ENCODE results near the gene SSR3.
"Not testable (repeated sequence)": the region's sequence is repeated elsewhere in the genome, so short reads cannot be mapped to it uniquely, and the experiment has no call there.

The SSR3 gene

DNA sequence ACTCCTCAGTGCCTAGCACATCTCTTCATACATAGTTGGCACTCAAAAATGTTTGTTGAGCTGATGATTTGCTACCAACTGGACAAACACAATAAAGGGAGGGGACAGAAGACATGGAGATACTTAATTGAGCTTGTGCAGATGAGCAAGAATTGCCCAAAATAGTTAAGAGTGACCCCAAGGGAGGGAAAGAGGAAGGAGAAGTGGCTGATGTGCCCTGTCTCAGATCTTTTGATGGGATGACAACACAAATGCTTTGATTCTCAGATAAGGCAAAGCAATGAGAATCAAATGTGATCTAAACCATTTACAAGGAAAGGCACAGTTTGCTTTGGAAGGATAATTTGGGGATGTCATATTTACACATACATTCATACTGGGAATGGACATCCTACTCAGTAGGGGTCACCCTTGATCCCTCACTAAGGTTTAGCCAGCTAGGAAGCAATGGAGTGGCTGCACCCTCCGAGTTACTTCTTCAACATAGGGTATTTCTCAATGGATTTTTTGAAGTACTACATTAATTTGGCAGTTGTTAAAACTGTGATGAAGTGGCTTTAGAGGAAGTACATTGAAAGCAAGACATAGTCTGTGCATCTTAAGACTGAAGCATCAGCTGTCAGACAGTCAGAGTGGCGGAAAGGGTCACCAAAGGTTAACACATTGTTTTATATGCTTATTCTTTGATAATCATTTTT is 21.9 kb upstream of the SSR3 start:
- no peak overlapping the region for H3K4me3 ChIP-seq (ENCODE audit: low read depth, low read length)

GRCh38 chr3:156576051-156576450 is 21.1 kb upstream of the SSR3 start:
- H3K4me3 ChIP-seq (ENCODE audit: low read depth, low read length): no peak overlapping the region

GRCh38 chr3:156575641-156576040 is 20.7 kb upstream of the SSR3 start:
- H3K4me3 ChIP-seq (ENCODE audit: low read depth, low read length): no peak overlapping the region

- H3K4me3 ChIP-seq (ENCODE audit: low read depth, low read length): not testable (repeated sequence)
Measured at GRCh38 chr3:156569881-156570280, 15.0 kb upstream of the SSR3 start.

DNA sequence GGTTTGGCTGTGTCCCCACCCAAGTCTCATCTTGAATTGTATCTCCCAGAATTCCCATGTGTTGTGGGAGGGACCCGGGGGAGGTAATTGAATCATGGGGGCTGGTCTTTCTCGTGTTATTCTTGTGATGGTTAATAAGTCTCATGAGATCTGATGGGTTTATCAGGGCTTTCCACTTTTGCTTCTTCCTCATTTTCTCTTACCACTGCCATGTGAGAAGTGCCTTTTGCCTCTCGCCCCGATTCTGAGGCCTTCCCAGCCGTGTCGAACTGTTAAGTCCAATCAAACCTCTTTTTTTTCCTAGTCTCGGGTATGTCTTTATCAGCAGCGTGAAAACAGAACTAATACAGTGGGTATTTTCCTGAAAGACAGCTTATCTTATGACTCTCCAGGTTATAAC is 14.1 kb upstream of the SSR3 start:
- H3K4me3 ChIP-seq (ENCODE audit: low read depth, low read length): not testable (repeated sequence)

- H3K4me3 ChIP-seq (ENCODE audit: low read depth, low read length): no peak overlapping the region
Measured at GRCh38 chr3:156563900-156564682, 9.2 kb upstream of the SSR3 start.

- not testable (repeated sequence) for H3K4me3 ChIP-seq (ENCODE audit: low read depth, low read length)
Measured at GRCh38 chr3:156562486-156562885, 7.6 kb upstream of the SSR3 start.

GRCh38 chr3:156561533-156561932 is 6.6 kb upstream of the SSR3 start:
- no peak overlapping the region for H3K4me3 ChIP-seq (ENCODE audit: low read depth, low read length)

GRCh38 chr3:156559321-156559720 is 4.4 kb upstream of the SSR3 start:
- H3K4me3 ChIP-seq (ENCODE audit: low read depth, low read length): no peak overlapping the region

GRCh38 chr3:156558389-156558788 is 3.5 kb upstream of the SSR3 start:
- no peak overlapping the region for H3K4me3 ChIP-seq (ENCODE audit: low read depth, low read length)

DNA sequence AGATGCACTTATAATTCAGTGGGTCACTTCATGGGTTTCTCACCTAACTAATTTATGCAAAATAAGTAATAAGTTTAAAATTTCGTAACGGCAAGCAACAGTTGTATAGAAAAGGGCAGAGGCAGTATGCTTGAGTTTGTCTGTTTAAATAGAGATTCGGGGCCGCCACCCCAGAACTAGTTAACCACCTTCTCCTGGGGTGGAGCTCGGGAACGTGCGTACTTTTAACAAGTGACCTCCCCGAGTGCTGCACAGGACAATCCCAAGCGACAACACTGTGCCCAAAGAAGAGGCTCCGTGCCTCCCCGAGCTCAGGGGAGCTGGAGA is 439 bp downstream of the SSR3 start:
- H3K4me3 ChIP-seq (ENCODE audit: low read depth, low read length): peak overlapping the region; percentile 95

DNA sequence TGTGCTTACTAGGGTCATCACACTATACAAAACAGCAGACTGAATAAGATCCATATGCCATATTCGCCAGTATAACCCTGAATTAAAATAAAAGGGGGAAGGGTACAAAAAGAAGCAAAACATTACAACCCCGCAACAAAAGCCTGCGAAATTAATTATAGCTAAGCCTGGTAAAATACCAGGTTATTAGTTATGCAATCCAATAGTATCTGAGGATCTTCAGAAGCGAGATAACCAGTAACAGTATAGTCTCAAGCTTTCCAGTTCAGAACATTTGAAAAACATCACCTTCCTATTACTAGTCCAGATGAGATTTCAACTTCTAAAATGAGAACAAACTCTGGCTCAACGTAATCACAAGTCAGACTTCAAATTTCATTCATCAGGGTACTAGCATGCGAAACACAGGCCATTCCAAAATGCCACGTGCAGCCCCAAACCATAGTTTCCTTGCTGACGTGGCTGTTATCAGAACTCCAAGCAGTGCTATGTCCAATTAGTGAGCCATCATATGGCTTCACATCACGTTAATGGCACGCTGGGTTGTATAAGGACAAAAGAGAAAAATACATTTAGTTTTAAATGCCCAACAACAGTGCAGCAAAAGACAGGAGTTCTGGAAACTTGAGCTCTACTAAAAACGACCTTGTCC is 1.1 kb downstream of the SSR3 start:
- H3K4me3 ChIP-seq (ENCODE audit: low read depth, low read length): peak overlapping the region; percentile 95

DNA sequence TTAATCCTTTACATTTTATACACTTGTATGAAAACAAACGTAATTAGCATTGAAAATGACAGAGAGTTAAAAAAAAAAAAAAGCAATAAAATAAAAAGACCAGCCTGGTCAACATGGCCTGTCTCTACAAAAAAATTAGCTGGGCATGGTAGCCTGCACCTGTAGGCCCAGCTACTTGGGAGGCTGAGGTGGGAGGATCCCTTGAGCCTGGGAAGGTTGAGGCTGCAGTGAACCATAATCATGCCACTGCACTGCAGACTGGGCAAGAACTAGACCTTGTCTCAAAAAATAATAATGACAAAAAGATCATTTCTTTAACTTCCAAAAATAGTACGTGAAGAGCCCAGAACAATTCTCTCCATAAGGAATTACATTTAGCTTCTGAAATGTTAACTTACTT is 1.9 kb downstream of the SSR3 start:
- H3K4me3 ChIP-seq (ENCODE audit: low read depth, low read length): no peak overlapping the region

GRCh38 chr3:156551746-156552145 is 3.2 kb downstream of the SSR3 start:
- H3K4me3 ChIP-seq (ENCODE audit: low read depth, low read length): no peak overlapping the region

DNA sequence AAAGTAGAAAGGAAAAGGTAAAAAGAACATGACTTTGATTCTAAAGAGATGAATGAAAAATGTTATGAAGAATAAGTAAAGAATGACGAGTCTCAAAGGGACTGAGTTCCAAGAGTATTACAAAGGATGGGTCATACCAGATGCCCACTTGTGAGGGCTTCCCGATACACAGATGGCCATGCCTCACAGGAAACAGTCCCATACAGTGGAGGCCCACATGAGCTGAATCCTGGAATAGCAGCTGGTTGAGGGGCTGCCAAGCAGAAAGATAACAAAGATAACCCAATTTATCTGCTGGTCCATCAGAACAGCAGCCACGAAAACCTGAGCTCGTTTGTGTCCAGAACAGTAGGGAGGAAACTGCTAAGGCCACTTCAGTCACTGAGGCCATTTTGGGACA is 3.7 kb downstream of the SSR3 start:
- H3K4me3 ChIP-seq (ENCODE audit: low read depth, low read length): no peak overlapping the region

GRCh38 chr3:156548902-156549301 is 6.0 kb downstream of the SSR3 start:
- H3K4me3 ChIP-seq (ENCODE audit: low read depth, low read length): no peak overlapping the region

DNA sequence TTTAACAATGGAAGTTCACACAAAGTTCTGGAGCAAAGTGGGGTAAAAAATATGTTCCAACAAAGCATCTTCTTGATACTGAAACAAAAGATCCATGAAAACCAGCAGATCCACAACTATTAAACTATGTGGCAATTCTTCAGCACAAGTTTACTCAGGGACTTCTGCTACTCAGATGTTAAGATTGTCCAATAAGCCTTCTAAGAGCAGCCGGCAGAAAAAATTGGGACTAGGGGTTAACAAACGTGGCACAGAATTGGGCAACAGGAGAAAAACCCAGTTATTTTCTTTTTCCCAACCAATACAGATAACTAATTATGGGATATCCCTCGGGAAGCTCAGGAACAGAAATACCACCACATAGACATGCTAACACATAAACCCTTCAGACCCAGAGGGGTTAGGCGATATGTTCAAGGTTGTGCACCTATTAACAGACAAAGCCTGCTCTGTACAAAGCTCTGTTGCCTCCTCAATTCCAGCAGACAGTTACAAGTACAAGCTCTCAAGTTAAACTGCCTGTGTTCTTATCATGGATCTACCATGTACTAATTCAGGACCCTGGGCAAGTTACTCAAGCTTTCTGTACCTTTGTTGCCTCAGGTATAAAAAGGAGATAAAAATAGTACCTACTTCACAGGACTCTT is 6.8 kb downstream of the SSR3 start:
- no peak overlapping the region for H3K4me3 ChIP-seq (ENCODE audit: low read depth, low read length)

DNA sequence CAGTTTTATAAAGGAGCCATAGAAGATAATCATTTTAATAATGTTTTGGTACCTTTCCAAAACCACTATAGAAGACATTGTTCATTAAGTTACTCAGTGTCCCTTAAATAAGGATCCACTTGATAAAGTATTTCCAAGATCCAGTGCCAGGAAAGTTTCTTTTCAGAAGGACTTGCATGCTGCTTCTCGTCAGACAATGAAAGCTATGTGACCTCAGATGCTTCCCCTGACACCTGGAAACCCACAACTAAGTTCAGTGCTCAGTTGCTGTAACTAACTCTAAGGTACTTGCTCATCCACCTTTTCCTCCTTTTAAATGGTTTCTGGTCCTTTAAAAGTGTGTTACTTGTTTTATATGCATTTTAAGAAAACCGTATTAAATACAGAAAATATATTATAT is 7.3 kb downstream of the SSR3 start:
- H3K4me3 ChIP-seq (ENCODE audit: low read depth, low read length): no peak overlapping the region

GRCh38 chr3:156543043-156543555 is 11.8 kb downstream of the SSR3 start:
- H3K4me3 ChIP-seq (ENCODE audit: low read depth, low read length): no peak overlapping the region

- no peak overlapping the region for H3K4me3 ChIP-seq (ENCODE audit: low read depth, low read length)
Measured at GRCh38 chr3:156542101-156543042, 12.5 kb downstream of the SSR3 start.
